HG02642 (cell line): ENCODE measurements around the gene TRIM27.
"Not testable (repeated sequence)": the region's sequence is repeated elsewhere in the genome, so short reads cannot be mapped to it uniquely, and the experiment has no call there.

ENCODE experiments used
- ATAC-seq: cut with Tn5 transposase; IDR thresholded peaks from one replicate; pipeline ENCODE4 v1.9.1; 2021; ENCODE audit warnings: mild to moderate bottlenecking; ENCODE audit not compliant: unreplicated experiment, poor library complexity

TRIM27 gene

DNA sequence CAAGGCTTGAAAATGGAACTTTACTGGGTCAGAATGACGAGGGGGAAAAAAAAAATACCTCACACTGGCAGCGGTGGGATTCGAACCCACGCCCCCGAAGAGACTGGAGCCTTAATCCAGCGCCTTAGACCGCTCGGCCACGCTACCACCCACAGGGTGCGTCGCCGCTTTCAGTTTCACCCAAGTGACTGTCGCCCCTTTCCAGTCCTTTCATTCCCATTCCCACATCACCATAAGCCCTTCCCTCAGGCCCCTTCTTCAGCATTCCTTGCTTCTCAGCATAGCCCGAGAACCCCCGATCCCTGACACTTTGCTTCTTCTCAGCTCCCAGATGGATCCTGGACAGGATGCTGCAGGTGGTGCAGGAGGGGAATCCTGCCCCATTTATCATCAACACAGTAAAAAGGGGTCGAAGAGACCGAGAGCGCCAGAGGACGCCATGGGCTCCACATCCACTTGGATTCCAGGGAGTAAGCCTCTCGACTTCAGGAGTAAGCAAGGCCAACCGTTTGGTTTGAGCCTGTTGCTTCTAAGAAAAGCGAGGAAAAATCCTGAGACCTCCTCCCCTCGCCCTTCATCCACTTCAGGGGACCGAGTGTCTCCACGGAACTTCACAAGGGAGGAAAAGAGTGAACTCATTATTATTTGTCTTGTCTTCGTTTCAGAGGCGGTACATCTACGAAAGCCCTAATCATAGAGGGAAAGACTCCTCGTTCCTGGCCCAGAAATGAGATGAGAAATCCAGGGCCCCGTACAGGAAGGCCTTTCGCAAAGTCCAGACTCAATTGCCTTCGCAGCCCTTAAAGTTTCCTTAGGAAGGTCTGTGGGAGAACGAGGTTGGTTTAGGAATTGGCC, 20.0 kb upstream of the TRIM27 start:
- no peak for ATAC-seq

DNA sequence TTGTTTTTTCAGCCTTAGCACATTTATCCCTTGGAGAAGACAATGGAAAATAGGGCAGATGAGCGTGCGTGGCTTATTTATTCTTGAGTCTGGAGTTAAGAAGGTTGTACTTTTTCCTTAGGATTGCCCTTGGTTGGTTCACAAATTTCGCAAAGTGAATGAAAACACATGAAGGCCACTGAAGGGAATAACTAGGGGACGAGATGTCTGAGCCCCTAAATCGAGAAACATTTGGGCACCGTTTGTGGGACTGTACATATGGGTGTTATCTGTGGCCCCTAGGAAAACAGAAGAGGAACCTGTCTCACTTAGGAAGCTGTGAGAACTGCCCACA, 19.4 kb upstream of the TRIM27 start:
- ATAC-seq = no peak

DNA sequence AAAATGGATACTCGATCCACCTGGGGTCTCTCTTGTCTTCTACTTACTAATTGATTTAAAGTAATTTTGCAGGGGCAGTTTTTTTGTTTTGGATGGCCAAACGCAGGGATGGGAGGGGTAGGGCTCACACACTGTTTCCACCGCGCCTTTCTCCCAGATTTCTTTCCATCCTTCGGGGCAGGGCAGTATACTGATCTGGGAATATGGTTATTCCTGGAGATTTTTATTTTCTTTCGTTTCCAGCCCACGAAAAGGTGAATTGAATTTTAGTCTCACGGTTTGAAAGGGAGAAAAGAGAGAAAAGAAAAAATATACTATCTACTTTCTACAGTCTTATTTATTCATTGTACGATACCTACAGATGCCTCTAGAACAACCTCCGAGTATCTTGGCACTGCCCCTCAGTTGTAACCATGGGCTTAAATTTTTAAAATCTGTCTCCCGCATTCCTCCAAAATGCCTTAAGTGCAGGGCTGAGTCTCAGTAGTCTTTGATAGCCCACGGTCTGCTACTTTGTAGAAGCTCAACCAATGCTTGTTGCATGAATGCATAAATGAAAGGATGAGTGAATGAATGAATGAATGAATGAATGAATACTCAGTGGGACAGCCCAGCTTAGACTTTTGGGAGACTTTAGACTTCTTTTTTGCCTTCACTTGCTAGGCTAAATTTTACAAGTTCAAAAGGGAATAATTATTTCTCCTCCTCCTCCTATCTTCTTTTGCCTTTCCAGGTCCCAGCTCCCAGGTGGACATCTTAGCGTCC, 18.1 kb upstream of the TRIM27 start:
- ATAC-seq = no peak

DNA sequence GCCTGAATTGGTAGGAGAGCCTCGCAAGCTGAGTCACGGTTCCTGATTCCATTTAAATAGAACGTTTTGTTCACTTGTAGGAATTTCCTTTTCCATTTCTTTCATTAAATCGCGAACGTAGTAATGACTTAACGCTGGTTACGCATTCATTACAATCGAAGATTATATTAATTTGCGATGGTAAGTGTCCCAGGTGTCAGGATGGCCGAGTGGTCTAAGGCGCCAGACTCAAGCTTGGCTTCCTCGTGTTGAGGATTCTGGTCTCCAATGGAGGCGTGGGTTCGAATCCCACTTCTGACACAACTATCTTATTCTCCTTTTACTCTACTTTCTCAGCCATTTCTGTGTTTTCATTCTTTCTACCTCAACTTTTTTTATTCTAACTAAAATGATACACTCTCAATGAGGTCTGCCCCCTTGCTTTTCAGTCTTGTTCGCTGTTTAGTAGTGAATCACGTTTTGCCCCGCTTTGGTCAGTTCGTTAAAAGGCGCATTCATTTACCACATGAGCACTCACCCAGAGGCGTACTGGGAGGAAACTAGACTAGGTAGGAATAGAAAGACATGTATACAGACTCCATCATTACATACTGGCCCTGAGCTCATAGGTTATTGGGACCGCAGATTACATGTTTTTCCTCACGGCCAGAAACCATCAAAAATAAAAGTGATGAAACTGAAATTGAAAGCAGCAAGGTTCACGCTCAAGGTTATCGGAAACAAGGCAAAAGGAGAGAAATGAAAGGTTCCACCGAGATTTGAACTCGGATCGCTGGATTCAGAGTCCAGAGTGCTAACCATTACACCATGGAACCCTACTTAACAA, 17.3 kb upstream of the TRIM27 start:
- peak; percentile 64 for ATAC-seq

DNA sequence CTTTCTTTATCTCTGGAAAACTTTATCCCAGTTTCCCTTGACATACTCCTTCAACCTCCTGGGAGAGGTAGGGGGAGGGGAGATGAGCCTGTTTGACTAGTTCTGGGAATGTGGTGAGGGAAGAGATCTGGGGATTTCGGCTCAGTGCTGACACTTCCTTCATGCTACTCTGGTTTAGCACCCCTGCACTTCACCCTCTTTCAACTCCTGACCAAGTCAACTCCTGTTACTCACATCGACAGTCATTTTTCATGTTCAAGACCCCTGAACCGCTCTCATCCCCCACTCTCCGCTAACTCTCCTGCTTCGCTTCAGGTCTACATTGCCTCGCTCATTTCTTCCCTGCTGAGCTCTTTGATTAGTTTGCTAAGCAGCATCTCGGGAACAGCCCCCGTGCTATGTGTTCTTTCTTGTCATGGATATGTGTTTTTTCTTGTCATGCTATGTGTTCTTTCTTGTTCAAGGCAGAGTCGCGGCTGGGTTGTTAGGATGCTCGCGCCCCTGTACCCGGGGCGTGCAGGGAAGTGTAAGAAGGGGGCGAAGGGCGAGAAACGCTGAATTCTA, 16.6 kb upstream of the TRIM27 start:
- peak; percentile 36 for ATAC-seq

DNA sequence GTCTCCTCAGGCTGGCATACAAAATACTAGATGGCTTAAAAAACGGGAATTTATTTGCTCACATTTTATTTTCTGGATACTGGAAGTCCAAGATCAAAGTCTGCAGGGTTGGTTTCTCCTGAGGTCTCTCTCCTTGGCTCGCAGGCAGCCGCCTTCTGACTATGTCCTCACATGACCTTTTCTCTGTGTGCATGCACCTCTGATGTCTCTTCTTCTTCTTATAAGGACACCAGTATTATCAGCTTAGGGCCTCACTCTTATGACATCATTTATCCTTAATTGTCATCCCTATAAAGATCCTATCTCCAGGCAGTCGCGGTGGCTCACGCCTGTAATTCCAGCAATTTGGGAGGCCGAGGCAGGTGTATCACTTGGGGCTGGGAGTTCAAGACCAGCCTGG, 9.3 kb upstream of the TRIM27 start:
- ATAC-seq = no peak

DNA sequence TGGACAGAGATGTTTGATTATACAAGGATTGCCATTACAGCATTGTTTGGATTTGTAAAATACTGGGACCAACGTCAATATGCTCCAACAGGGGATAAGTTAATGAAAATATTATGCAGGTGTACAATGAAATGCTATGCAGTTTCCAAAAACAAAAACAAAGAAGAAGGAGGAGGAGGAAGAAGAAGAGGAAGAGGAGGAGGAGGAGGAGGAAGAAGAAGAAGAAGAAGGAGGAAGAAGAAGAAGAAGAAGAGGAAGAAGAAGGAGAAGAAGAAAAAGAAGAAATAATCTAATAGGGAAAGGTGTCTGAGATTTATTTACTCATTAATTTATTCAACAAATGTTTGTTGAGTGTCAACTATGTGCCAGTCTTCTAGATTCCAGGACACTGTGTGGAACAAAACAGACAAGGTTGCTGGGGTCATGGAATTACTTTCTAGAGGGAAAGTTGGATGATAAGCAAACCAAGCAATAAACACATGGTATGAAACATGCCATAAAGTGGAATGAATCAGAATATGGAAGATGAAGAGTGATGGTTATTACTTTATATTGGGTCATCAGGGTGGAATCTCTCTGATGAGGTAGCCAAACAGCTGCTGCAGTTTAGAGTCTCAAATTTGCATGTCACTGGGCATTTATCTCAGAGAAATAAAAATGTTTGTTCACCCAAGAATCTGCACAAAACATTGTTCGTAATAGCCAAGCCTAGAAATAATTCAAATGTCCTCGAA, 6.3 kb upstream of the TRIM27 start:
- no peak for ATAC-seq

DNA sequence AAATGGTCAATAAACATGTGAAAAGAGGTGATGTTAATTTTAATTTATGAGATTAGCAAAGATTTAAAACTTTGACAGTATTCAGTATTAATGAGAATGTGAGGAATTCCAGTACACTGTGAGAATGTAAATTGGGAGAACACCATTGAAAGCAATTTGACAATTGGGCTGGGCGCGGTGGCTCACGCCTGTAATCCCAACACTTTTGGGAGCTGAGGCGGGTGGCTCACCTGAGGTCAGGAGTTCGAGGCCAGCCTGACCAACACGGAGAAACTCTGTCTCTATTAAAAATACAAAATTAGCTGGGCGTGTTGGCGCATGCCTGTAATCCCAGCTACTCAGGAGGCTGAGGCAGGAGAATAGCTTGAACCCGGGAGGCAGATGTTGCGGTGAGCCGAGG, 5.6 kb upstream of the TRIM27 start:
- not testable (repeated sequence) for ATAC-seq

DNA sequence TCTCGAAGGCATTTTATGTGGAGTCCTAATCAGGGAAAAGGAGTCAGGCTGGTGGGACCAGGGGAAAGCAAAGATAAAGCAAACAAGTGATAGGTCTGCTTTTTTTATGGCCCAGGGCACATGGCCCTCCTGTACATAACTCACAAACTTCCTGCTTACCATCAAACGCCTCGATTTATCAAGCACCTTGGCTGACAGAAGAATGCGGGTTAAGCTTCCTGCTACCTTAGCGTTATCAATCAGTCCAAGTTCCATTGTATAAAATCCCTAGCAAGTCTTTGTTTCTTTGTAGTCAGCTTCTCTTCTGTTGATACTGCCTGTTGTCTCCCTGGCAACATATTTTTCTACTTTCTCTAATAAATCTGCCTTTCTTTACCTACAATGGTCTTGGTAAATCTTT, 4.1 kb upstream of the TRIM27 start:
- no peak for ATAC-seq

DNA sequence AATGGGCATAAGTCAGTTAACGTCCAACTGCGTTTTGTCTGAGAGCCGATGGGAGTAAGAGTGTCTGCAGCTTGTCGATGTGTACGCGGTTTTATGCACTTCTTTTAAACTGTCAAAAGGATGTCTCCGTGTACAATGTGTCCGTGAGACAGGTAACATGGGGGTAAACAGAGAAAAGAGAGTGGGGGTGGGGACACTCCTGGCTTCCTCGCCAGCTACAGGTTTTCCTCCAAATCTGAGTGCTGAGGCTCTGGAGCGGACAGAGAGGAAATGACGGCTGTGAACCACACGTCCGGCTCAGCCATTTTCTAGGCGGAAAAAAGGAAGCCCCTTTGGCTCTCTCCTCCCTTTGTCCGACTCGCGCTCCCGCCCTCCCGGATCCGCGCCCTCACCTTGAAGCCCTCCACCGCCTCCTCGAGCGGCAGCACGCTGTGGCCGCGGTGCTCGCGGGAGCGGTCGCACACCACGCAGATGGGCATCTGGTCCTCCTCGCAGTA, 916 bp downstream of the TRIM27 start:
- ATAC-seq = peak; percentile 39

DNA sequence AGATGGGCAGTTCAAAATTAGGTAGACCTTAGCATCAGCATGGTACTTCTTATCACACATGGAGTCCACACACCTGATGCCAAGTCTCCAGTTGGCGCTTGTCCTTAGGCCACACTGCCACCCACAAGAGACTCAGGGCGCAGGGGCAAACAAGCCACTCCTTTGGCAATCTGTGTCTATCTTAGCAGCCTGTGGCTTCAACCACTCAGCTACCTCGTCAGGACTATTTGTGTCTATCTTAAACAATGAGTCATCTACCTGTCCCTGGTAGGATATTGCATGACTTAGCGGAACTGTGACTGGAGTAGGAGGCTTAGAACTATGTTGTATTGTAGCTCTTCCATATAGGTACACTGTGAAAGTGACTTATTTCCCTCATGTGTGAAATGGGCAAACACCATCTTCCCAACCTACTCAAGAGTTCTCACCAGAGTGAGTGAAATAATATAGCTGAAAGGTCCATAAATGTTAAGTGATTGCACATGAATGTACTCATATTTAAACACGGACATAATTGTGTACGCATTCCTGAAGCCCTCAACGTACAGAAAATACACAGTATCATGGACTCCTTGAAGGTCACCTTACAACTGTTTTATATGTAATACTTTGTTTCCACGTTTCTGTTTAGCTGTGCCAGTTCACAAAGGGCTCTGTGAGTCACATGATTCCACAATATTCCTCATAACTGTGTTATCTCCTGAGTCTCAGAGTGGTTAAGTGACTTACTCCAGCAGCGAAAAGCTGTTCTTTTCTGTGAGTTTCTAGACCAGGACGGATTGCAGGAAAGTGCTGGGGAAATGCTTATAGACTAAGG, 1.6 kb downstream of the TRIM27 start:
- ATAC-seq = no peak

DNA sequence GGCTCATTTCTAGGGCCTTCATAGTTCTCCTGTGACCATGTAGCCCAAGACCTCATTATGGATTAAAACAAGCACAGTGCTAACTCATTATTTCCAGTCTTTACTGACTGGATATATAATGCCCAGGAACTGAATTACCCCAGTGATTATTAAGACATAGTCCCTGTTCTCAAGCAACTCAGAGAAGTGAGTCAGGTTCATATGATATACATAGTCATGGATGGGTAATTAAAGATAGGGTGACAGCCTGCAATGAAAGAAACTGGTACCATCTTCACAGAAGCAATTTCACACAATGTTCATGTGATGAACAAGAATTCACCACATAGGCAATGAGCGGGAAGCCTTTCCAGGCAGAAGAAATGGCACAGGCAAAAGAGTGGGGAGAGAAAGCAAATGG, 3.5 kb downstream of the TRIM27 start:
- ATAC-seq = no peak

DNA sequence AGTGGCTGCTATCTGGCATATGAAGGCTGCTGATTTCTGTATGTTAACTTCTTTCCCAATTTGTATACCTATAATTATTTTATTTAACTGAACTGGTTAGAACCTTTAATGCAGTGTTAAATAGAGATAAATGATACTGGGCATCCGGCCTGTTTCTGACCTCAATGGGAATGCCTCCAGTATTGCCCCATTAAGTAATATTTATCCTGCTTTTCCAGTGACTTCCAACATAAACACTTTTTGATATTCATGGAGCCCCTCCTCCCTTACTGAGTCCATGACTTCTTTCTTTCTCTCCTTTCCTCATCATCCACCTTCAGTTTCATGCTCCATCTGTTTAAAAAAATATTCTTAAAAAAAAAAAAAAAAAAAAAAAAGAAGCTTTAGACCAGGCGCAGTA, 8.8 kb downstream of the TRIM27 start:
- ATAC-seq = no peak

DNA sequence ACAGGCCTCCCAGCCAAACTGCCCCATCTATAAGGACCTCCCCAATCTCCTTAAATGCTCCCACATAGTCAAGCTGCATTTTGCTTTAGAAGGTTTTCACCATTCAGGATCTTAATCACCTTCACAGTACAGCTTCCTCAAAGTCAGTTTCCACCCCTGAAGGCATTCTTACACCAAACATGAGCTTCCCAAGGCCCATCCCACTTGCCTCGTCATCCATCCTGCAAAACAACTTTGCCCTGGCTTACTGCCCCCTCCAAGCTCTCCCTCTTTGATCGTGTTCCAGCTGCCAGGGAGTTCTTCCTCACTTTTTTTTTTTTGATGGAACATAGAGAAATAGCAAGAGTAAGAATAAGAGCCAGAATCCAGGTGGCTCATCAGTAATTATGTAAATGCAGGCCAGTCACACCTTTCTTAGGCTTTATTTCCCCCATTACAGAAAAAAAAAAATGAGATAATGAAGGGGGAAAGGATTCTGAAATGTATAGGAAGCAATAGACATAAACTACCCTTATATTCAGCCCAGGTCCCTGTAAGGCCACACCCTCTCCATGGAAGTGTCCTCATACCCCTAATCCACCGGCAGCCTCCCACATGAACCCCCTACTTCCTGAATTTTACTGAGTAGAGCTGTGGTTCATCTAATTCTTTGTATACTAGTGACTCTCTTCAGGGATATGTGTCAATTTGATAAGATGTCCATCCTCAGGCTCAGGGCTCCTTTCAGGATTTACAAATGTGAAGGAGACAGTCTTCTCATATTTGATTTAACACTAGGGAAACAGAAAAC, 12.7 kb downstream of the TRIM27 start:
- no peak for ATAC-seq

DNA sequence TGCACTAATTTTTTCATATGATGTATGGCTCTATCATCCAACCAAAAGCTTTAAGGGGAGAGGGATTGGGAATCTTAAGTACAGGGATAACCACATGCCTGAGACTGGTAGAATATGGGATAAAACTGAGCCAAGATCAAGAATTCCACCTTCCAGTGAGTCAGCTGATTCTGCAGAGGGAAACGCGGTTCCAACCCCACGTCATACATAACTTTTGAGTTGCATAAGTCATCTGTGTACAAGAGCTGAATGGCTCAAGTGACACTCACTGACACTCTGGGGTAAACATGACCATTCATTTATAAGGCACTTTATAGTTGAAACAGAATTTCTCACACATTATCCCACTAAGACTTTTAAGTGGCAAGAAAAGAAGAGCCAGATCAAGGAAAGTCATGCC, 16.4 kb downstream of the TRIM27 start:
- ATAC-seq = no peak

DNA sequence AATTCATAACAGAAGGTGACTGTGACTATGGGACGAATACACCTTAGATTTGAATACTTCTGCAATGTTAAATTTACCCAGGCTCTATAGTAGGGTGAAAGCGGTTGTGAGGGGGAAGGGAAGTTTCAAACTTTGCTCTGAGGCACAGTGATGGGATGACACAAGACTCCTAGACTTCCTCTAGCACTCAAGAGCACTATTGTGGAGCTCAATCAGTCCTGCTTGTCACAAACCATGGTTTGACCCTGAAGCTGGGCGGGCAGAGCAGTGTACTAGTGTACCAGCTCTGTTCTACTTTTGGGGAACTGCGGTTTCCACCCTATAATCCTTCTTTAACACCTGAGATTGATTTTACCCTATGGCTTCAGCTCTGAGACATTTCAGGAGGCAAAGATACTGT, 17.1 kb downstream of the TRIM27 start:
- ATAC-seq = no peak

DNA sequence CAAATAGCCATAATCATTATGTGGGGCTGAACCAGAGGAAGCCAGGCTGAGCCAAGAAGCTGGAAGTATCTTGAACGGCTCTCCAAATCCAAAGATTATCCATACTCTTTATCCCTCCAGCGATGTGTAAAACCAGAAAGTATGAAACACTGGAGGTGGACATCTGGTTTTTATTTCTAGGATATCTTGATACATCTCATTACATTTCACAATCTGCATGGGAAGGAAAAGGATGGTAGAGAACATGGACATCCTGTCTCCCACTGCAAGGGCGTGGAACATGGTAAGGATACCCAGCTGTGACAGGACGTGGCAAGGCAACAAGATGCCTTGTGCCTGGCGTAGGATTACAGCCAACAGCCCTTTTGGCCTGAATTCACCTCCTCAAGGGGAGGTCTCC, 20.1 kb downstream of the TRIM27 start:
- ATAC-seq = no peak

DNA sequence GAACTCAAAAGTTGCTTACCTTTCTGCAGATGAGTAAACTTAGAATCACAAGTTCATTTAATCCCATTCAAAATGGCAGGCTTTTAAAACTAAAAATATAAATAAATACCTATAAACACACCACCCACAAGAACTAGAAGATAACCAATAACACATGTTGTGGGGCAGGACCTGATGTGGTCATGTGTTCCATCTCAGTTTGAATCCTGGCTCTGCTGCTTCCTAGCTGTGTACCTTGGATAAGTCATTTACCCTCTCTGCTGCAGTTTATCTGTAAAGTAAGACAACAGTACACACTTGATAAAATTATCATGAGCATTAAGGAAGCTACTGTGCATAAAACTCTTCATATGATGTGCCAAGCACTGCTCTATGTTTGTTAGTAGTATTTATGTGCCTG, 22.0 kb downstream of the TRIM27 start:
- ATAC-seq = no peak
